COLO829 (cell line): ENCODE measurements around the gene HAND1.
"Not testable (repeated sequence)": the region's sequence is repeated elsewhere in the genome, so short reads cannot be mapped to it uniquely, and the experiment has no call there.

Experiments
- DNase-seq: peaks from one replicate; pipeline ENCODE4 v3.0.0; 2012; ENCODE audit warnings: low spot score

Gene HAND1

DNA sequence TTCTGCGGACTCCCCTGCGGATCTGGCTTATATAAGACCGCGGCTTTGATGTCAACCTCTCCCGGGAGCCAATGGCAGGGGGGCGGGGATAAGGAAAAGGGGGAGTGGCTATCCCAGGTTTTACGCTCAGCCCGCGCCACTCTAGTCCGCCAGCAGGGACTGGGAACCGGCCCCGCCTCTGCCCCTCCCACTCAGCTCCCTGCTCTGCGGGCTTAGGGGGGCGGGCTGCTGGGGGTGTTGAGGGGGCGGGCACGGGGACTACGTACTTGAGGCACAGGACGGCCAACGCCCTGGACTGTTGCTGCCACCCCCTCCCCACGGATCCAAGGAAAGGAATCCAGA, at the start of gene HAND1:
Gene HAND1, minus strand, starts transcription at position 4 of the 342 bp plus-strand sequence. CDS start 219 bp downstream, outside the sequence.
- DNase-seq, result peak; percentile 35

DNA sequence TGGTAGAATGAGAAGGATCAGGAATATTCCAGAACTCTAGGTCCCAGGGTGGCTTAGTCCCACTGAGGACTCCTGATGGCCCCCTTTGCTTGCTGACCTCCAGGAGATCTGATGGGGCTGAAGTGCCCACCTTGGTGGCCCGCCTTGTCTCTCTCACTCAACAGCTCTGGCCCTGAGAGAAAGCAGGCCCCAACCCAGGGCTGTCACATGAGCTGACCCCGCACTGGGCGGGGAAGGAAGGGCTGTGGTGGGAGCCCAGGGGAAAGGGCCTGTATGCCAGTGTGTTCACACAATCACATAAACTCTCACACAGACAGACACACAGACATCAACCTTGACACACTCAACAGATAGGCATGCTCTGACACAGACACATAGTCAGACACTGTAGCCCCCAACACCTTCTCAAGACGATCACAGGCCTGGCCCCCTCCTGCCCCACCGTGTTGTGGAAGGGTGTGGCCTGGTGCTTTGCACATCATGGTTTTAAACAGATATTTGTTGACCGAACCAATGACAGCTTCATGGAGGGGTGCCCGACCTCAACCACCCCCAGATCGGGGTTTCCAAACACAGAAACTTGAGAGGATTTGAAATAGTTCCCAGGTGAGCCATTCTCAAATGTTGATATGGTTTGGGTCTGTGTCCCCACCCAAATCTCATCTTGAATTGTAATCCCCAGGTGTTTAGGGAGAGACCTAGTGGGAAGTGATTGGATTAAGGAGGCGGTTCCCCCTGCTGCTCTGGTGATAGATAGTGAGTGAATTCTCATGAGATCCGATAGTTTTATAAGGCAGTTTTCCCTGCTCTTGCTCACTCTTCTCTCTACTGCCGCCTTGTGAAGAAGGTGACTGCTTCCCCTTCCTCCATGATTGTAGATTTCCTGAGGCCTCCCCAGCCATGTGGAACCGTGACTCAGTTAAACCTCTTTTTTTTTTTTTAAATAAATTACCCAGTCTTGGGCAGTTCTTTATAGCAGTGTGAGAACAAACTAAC, 48.5 kb upstream of the HAND1 start:
- DNase-seq, result no peak

DNA sequence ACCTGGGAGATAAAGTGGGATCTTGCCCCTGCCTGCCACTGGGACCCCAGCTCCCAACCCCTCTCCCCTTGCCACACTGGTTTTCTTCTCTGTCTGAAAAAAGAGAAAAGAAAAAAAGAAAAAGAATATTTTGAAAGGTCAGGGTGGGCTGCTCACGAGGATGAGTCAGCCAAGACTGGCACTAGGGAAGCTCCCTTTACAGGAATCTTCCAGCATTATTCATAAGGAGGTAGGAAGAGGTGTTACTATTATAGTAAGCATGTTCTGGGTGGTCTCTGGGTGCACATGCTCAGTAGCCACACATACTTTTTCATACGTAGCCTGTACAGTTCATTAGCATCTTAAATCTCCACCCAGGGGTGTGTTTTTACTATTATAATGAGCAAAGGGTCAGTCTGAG, 46.8 kb upstream of the HAND1 start:
- no peak for DNase-seq

DNA sequence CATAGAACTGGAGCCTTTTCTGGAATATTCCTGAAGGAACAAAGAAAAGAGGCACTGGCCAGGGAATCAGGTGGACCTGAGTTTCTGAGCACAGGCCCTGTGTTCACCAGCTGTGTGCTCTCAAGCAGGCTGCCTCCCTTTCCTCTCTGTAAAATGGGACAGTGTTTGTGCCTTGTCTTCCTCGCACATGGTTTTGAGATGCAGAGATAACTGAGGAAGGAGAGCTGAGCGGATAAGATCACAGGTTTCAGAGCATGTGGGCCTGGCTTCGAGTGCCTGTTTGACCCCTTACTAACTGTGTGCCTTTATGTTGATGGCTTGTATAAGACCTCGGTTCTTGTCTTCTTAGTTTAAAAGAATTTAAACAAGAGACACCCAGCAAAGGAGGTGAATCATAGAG, 46.2 kb upstream of the HAND1 start:
- no peak for DNase-seq

DNA sequence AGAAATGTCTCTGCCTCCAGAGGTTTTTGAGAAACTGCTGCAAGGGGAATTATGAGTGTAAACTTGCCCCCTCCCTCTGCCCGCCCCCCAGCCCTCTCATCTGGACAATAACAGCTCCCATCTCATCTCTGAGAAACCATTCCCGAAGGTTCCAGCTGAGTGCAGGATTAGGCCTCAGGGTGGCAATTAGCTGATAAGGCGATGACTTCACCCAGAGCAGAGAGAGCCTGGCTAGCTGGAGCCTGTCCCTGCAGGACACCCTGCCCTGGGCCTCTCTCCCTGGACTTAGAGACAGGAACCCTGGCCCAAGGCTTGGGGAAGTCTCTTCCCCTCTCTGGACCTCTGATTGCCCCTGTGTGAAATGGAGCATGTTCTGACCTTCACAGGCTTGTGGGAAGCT, 45.7 kb upstream of the HAND1 start:
- no peak for DNase-seq

DNA sequence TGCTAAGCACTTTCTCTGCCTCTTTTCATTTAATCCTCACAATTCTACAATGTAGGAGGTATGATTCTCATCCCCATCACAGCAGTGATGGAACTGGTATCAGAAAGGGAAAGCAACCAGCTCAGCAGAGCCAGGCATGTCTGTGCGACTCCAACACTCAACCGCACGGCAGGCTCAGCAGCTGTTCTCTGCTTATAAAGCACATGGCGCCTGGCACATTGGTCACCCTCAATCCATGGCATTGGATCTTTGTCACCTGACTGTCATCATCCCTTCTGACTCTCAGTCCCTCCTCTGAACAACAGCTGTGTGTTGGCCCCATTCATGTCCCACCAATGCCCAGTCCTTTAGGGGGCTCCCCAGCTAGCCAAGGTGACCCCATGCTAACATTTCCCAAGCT, 45.1 kb upstream of the HAND1 start:
- DNase-seq, result no peak

DNA sequence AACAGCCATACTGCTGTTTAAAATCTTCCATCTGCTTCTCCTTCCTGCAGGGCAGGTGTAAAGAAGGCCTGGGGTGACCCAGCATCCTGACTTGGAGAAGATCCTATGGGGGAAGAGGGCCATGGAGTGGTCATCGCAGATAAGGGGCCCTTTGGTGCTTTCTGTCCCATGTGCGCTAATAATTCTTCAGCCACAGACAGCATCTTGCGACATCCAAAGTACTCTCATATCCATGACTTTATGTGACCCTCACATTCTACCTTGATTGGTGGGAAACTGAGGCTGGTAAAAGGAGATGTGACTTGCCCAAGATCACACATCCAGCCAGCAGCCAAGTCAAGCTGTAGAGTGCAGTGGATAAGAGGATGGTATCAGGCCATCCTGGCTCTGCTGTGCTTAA, 44.3 kb upstream of the HAND1 start:
- no peak for DNase-seq

DNA sequence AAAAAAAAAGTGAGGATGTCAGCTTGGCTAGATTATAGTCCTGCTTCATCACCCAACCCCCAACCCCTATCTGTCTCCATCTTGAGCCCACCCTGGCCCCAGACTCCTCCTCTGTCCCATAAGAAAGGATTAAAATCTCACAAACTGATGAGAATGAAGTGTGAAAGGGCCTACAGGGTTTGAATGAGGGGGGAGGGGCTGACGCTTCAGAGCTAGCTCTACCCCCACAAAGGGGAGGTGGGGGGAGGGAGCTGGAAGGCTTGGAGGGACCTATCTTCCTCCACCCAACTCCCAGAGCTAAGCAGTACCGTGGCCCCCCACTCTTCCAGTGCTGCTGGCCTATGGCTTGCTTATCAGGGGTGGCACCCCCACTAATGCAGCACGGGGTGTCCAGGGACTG, 43.7 kb upstream of the HAND1 start:
- no peak for DNase-seq

DNA sequence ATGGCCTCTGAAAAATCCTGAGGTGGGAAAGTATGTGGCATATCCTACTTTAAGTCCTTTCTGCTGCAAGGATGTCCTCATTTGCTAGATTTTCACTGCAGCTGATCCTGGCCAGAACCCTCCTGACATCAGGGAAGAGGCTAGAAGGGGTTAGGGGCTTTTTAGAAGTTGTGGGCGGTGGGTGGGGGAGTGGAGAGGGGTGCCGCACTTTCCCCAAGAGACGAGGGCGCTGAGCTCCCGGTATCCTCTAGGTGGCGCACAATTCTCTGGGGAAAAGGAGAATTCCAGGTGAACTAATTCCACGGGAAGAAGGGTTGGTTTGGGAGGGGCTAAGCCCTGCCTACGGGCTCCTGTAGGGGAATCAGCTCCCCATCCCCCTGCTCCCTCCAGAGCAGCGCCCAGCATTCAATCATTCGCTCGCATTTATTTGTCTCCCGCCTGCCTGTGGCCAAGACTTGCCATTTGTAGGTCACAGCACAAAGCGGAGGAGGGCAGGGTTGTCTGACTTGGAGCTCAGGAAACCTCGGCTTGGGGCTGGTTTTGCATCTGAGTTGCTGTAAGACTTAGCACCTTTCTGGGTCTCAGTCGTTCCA, 42.9 kb upstream of the HAND1 start:
- DNase-seq, result no peak

DNA sequence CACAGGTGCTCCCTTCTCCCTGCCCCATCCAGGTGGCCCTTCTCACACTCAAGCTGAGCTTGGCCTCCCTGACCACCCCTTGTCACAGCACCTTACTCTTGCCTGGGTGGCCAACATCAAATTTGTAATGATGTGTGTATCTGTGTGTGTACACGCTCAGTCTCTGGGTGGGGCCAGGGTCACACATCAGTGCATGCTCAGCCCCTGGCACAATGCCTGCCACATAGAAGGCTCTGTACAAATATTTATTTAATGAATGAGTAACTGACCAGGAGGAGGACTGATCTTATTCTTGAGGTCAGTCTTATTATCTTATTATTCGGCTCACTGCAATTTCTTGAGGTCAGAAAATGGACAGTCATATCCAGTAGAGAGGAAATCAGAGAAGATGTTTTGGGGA, 41.3 kb upstream of the HAND1 start:
- DNase-seq, result no peak

DNA sequence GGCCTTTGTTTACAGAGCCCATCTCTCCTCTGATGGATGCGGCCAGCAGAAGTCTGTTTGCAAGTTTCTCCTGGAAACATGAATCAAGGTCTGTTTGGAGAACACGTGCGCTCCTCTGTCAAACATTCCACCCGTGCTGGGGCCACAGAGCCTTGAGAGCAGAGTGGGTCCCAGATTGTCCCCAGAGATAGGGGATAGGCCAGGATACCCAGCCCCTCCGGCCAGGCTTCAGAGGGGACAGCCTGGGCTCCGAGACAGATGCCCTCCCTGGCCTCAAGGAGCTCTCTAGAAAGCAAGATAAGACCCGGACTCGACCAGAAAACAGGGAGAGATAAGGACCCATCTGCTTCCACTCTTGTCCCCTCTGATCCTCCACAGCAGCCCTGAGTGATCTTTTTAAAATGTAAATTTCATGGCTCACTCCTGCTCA, 40.4 kb upstream of the HAND1 start:
- DNase-seq, result no peak

DNA sequence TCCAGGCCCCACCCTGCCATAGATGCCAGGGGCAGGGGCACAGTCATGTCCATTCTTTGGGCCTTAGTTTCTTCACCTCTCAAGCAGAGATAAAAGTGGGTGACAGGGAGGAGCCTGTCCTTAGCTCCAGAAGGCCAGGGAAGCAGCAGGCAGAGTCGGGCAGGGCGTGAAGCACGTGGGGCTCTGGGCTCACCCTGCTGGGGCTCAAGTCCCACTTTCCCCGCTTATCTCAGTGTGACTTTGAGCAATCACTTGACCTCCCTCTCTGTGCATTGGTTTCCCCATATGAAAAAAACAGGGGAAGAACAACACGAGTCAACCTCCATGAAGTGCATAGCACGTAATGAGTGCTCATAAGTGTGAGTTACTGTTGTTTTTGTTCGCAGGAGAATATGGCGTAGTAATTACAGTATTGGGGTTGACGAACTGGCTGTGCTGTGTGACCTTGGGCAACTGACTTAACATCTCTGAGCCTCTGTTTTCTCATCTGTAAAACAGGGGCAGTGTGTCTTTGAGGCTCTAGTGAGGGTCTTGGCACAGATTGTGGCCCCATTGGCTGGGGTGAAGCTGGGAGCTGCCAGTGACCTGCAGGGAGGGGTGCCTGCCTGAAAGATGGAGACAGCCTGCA, 39.9 kb upstream of the HAND1 start:
- DNase-seq, result no peak

DNA sequence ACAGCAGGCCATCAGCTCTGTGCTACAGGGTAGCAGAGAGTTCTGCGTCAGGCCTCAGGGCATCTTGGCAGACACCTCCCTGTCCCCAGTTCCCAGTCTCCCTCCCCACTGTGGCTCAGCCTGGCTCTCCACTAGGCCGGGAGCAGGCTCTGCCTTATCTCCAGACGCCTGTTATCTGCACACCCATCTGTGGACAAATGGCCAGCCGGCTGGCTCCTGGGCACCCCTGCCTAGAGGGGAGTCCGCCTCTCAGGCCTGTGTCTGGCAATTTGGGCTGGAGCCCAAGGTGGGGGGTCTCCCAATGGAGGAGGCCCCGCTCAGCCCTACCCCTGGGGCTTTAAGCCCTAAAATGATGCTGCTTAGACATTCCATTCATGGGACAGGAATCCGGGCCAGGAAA, 39.2 kb upstream of the HAND1 start:
- no peak for DNase-seq

DNA sequence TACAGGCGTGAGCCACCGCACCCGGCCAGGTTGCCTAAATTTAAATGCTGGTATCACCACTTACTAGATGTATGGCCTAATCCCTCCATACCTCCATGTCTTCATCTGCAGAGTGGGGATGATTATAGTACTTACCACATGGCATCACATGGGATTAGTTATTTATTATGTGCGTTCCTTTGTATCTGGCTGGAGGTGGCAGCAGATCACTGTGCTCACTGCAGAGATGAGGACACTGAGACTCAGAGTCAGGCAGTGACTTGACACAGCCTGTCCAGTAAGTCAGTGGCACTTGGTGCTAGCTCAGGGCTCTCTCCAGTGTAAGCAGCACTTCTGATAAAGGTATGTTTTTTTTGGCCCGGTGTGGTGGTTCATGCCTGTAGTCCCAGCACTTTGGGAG, 38.4 kb upstream of the HAND1 start:
- DNase-seq, result no peak

DNA sequence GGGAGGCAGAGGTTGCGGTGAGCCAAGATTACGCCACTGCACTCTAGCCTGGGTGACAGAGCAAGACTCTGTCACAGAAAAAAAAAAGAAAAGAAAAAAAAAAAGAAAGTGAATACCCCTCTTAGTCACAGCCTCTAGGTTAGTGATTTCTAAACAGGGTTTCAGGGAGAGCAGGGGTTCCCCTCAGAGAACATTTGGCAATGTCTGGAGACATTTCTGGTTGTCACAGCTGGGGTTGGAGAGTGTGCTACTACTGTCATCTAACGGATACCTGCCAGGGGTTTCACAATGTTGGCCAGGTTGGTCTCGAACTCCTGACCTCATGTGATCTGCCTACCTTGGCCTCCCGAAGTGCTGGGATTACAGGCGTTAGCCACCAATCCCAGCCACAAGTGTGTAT, 37.5 kb upstream of the HAND1 start:
- not testable (repeated sequence) for DNase-seq

DNA sequence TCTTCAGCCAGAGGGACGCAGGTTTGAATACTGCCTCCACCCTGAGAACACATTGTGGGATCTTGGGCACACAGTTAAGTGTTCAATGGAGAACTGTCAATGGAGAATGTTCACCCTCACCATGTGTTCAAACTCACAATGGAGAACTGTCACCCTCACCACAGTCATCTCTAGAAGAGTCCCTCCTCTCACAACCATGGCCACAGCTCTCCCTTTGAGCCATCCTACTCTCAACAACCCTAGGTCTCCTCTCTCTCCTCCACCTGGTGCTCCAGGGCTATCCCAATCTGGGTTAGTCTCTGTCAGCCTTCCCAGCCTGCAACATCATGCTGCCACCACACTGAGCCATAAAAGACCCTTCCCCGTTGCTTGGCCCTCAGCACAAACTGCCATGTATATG, 36.3 kb upstream of the HAND1 start:
- DNase-seq, result no peak

DNA sequence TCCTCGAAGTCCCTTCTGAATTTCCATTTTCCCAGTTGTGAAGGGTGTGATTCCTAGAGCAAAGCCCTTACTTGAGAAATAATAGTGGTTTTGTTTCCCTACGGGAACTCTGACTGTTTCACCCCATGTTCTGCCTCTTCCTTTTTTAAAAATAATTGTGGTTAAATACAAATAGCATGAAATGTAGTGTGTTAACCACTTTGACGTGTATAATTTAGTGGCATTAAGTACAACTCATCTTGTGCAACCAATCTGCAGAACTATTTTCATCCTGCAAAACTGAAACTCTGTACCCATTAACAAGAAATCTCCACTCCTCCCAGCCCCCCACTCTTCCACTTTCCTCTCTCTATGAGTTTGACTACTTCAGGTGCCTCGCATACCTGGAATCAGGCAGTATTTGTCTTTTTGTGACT, 35.6 kb upstream of the HAND1 start:
- no peak for DNase-seq

DNA sequence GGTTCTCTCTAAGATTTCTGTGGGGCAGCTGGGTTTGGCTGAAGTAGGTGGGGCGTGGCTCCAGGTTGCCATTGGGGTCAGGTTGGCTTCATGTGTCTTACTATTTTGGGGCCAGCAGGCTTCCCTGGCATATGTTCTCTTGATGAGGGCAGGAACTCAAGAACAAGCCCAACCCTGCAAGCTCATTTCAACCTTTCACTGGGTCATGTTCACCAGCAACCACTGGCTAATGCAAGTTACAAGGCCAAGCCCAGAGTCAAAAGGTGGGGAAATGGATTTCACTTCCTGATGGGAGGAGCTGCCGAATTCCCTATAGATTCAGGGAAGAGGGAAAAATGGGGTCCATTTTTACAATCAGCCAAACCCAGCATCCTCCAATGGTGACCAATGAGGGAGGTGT, 34.0 kb upstream of the HAND1 start:
- DNase-seq, result no peak

DNA sequence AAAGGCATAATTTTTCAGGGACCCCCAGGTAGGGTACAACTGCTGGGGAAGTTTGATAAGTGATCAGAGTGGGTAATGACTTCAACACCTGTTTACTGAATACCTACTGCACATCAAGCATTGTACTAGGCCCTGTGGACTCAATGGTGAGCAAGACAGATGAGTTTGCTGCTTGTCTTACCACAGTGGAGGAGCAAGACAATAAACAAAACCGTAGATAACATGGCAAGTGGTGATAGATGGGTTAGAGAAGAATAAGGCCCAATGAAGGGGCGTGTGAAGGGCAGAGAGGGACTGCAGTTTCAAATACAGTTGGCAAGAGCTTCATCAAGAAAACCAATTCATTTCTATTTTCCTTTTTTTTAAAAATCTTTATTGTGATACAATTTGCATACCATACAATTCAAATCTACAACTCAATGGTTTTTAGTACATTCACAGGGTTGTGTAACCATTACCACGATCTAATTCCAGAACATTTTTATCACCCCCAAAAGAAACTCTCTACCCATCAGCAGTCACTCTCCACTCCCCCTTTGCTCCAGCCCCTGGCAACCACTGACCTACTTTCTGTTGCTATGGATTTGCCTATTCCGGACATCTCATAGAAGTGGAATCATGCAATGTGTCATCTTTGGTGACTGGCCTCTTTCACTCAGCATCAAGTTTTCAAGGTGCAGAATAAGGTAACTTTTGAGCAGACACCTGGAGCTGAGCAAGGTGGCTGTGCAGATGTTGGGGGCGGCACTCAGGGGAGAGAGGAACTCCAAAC, 31.9 kb upstream of the HAND1 start:
- DNase-seq, result no peak

DNA sequence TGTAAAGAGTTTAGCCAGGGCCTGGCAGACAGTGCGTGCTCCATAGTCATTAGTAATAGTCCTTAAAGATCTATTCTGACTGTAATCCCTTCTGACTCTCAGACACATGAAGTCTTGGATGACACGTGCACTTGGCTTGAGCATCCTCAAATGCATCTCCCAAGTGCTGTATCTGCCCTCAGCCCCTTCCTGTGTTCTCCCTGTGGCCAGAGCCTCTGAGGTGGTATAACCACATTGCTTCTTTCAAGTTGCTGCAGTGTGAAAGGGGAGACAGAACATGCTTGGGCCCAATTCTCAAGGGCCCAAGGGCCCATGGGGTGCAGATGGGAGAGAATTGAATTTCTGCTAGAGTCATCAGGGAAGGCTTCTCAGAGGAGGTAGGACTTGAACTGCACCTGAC, 30.1 kb upstream of the HAND1 start:
- no peak for DNase-seq

DNA sequence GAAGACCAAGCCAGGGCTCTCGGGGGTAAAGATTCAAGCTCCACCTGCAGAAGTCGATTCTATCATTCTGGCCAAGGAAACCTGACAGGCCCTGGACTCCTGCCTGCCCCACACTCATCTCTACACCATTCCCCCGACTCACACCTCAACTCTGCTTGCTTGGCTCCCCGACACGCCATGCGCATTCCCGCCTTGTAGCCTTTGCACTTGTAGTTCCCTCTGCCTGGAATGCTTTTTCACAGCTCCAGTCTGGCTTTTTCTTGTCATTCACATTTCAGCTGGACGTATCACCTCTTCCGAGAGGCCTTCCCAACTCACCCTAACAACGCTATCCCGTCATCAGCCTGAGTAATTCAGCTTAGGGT, 28.7 kb upstream of the HAND1 start:
- no peak for DNase-seq

DNA sequence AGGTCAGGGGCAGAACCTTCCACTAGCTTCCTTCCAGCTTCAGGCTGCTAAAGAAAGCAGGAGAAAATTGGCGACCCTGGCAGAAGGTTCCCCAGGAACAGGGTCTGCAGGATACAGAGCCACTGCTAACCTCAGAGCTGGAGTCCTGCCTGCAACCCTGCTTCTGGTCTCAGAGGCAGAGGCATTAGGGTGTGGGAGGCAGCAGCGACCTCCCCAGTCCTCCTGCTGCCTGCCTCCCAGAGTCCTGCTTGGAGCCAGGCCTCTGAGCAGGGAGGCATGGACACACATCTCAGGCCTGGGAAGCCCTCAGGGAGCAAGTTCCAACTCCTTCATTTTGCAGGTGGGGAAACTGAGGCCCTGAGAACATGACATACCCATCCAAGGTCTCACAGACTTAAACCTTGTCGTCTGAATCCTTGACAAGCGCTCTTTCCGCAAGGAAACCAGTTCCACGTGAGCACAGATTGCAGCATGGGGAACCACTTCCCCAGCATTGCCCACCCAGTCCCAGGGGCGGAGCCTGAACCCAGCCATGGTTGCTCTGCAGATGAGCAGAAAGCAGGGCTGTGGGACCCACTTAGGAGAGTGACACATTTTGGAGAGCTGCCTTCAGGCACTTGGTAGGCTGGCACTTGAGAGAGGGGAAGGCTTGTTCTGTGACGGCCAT, 28.2 kb upstream of the HAND1 start:
- DNase-seq, result no peak
